Tibial artery (tissue), 4 donors: ENCODE data around the gene TFG.

Experiments
- DNase-seq, 2 donors: peaks; one replicate each; pipeline ENCODE4 v3.0.0-alpha.2; 2019
- H3K27ac ChIP-seq, 2 donors: fragments of 200-600 bp; sonication (generic) in 1 of 2; 1 replicate in 1 of 2; 2 replicates in 1 of 2; pipeline ENCODE4 v1.5.1; 2018 to 2019; ENCODE audit warnings: mild to moderate bottlenecking in 1 of 2
- H3K27me3 ChIP-seq, 2 donors: fragments of 200-600 bp; sonication (generic) in 1 of 2; one replicate each; pipeline versions ENCODE4 v1.5.1 to v1.6.0; 2016 to 2019
- H3K36me3 ChIP-seq, 3 donors: fragments of 200-600 bp; sonication (generic) in 2 of 3; one replicate each; pipeline ENCODE4 v1.5.1; 2016 to 2019; ENCODE audit warnings: mild to moderate bottlenecking in 2 of 3
- H3K4me1 ChIP-seq, 4 donors: fragments of 200-600 bp; sonication (generic) in 2 of 4; 1 replicate in 3 of 4; 2 replicates in 1 of 4; pipeline ENCODE4 v1.5.1; 2016 to 2019
- H3K4me3 ChIP-seq, 2 donors: fragments of 200-600 bp; sonication (generic) in 1 of 2; 1 replicate in 1 of 2; 2 replicates in 1 of 2; pipeline ENCODE4 v1.5.1; 2018 to 2019; ENCODE audit warnings: mild to moderate bottlenecking in 2 of 2
- H3K9me3 ChIP-seq, 3 donors: fragments of 200-600 bp; sonication (generic) in 1 of 3; one replicate each; pipeline ENCODE4 v1.5.1; 2016 to 2019
- intact Hi-C: fragments of 100-400 bp; cut with DNase I; formaldehyde crosslinking; loops from one replicate; pipeline ENCODE4 v1.15.0; 2023; ENCODE audit warnings: low total_unique reads
- TF ChIP-seq, protein P1 (sequence below), 2 experiments: fragments of 200-600 bp in 1 of 2; fragments of 450-650 bp in 1 of 2; IDR thresholded peaks; one replicate each; pipeline ENCODE4 v1.5.1; 2017 to 2019; ENCODE audit warnings: antibody characterized with exemption in 2 of 2, mild to moderate bottlenecking in 1 of 2, moderate library complexity in 1 of 2

The TFG gene

DNA sequence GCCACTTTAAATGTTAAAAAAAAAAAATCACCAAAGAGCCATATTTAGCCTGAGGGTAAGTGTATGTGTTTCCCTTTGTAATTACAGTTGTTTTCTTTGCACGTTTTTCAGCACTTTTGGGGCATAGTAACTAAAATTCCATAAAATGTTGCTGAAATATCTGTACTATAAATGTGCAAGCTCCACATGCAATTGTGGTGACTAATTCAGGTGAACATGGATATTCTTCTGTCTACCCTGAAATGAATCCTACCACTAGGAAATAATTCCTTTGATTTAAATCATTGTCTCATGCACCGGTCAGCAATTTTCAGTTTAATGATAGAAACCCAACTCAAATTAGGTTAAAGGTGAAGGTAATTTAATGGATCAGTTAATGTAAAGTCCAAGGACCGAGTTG lies 13.1 kb upstream of the TFG start:
- DNase-seq: no peak
- intact Hi-C loops: no loop called here
- Histone ChIP-seq H3K36me3 (no peaks in the 10 kb centered on the region), H3K27me3 (peaks cover 0 to 12% of the 10 kb centered on the region in 2 donors), H3K4me3 (no peak overlapping the region), H3K9me3 (no peaks in the 10 kb centered on the region), H3K4me1 (no peaks in the 10 kb centered on the region), H3K27ac (no peak overlapping the region)
- TF ChIP-seq, protein P1, sequence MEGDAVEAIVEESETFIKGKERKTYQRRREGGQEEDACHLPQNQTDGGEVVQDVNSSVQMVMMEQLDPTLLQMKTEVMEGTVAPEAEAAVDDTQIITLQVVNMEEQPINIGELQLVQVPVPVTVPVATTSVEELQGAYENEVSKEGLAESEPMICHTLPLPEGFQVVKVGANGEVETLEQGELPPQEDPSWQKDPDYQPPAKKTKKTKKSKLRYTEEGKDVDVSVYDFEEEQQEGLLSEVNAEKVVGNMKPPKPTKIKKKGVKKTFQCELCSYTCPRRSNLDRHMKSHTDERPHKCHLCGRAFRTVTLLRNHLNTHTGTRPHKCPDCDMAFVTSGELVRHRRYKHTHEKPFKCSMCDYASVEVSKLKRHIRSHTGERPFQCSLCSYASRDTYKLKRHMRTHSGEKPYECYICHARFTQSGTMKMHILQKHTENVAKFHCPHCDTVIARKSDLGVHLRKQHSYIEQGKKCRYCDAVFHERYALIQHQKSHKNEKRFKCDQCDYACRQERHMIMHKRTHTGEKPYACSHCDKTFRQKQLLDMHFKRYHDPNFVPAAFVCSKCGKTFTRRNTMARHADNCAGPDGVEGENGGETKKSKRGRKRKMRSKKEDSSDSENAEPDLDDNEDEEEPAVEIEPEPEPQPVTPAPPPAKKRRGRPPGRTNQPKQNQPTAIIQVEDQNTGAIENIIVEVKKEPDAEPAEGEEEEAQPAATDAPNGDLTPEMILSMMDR (IDR thresholded peaks at IDR 0.05): no peak

DNA sequence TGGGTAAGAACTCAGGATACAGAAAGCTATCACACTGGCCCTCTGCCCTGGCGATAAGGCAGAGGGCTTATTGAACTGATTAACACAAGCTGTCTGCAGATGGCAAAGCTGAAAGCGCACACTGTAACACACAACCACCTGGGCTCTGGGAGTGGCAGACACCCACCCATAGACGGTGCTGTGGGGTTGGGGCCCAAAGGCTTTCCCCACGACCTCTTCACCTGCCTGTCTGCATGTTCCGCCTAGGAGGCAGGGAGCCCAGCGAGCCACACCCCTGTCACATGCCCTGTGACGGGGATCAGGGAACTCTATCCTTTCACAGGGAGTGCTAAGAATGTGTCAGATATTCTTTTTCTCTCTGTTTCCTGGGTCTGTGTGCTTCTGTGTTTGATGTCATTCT lies 12.1 kb upstream of the TFG start:
- H3K36me3 ChIP-seq: no peaks in the 10 kb centered on the region
- DNase-seq: peak in 1 of 2 donors; percentile 54
- no peaks in the 10 kb centered on the region for H3K9me3 ChIP-seq
- no peaks in the 10 kb centered on the region for H3K4me1 ChIP-seq
- H3K27ac ChIP-seq: no peak overlapping the region
- no peak overlapping the region for H3K4me3 ChIP-seq
- H3K27me3 ChIP-seq: peaks cover 0 to 10% of the 10 kb centered on the region in 2 donors
- TF ChIP-seq, protein P1 (IDR thresholded peaks at IDR 0.05): no peak
- intact Hi-C loops: no loop called here

DNA sequence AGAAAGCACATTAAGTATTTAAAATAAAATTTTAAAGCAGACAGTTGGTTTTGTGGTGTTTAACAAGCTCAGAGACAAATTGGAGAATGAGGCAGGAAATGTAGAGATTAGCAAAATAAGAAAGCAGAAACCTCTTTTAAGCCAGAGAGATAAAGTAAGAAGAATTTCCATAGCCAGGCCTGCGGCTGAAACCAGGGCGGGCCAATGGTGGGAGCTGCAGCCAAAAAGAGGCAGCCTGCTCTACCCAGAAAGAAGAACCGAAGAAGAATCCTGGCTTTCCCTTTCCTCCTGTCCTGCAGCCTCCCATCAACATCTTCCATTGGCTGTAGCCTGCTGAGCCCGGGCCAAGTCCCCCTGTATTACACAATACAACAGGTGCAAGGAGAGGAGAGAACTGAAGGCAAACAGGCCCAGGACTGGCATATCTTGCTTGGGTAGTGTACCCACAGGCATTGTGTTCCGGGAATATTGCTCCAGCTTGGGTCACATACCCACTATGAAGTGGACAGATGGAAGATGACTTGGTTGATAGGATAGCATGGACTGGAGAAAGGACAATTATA lies 11.5 kb upstream of the TFG start:
- intact Hi-C loops: no loop called here

DNA sequence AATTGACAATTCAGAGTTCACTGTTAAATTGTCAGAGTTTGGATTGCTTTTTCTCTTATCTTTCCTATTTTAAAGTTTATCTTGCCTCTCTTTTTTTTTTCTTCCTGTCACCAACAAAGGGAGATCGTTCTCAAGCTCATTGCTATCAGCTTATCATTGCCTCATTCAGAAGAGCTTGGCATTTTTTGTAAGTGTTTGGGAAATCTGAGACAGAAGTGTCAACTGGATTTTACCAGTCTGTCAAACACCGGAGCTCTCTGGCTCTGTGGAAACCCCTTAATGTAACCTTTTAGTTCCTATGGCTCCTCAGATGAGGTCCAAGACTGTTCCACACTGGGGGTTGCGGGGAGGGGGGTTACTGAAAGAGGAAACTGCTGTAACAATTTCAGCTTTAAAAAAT lies 10.6 kb upstream of the TFG start:
- Histone ChIP-seq H3K36me3 (no peaks in the 10 kb centered on the region), H3K27me3 (peaks cover 0 to 10% of the 10 kb centered on the region in 2 donors), H3K4me3 (no peak overlapping the region), H3K4me1 (no peaks in the 10 kb centered on the region), H3K9me3 (no peaks in the 10 kb centered on the region), H3K27ac (no peak overlapping the region)
- intact Hi-C loops: no loop called here
- DNase-seq: no peak
- TF ChIP-seq, protein P1 (IDR thresholded peaks at IDR 0.05): no peak

More for the DNA sequence above, 11.5 kb upstream of the TFG start:
- Histone ChIP-seq H3K27me3 (peaks cover 0 to 10% of the 10 kb centered on the region in 2 donors), H3K9me3 (no peaks in the 10 kb centered on the region), H3K4me1 (no peaks in the 10 kb centered on the region), H3K27ac (no peak overlapping the region), H3K36me3 (no peaks in the 10 kb centered on the region), H3K4me3 (no peak overlapping the region)
- TF ChIP-seq, protein P1 (IDR thresholded peaks at IDR 0.05): no peak
- DNase-seq: no peak

DNA sequence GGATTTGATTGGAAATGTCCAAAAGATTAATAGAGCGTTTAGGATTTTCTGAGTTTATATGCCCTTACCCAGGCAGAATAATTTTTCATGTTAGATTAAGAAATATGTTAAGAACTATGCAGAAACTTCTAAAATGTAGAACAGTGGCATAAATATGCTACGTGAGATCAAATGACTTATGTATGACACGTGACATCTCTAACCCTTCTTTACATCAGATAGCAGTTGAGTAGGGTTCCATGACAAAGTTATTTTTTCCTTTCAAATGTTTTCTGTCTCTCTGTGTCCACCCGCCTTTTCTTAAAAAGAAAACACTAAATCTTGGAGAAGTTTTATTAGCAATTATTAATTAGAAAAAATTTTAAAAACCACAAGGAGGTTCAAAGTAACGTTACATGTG lies 8.6 kb upstream of the TFG start:
- H3K36me3 ChIP-seq: no peaks in the 10 kb centered on the region
- H3K9me3 ChIP-seq: no peaks in the 10 kb centered on the region
- no peaks in the 10 kb centered on the region for H3K4me1 ChIP-seq
- intact Hi-C loops: no loop called here
- DNase-seq: no peak
- peaks cover 0 to 11% of the 10 kb centered on the region in 2 donors for H3K27me3 ChIP-seq
- TF ChIP-seq, protein P1 (IDR thresholded peaks at IDR 0.05): no peak
- no peak overlapping the region for H3K27ac ChIP-seq
- H3K4me3 ChIP-seq: no peak overlapping the region
